ENCODE measurements around the gene TPRN. TPM values are rescaled to one million over a fixed set of nuclear protein-coding genes. Genes with fewer than 3 reads are reported as not detected.

TPRN gene
- total RNA-seq, 2 experiments from 2014 or later, result 7.3 to 7.6 TPM

GRCh38 chr9:137168904-137169856, 31.4 kb downstream of the TPRN start:
- no peak for DNase-seq
- Mint-ChIP-seq H3K4me1 (no peaks in the 10 kb centered on the region), H3K36me3 (no peaks in the 10 kb centered on the region)

GRCh38 chr9:137168573-137168903, 32.0 kb downstream of the TPRN start:
- Mint-ChIP-seq H3K27me3 (peaks cover 52% of the 10 kb centered on the region), H3K4me3 (no peak overlapping the region), H3K27ac (no peak overlapping the region), H3K9me3 (no peaks in the 10 kb centered on the region), H3K36me3 (no peaks in the 10 kb centered on the region), H3K4me1 (no peaks in the 10 kb centered on the region)
- no peak for DNase-seq

More at GRCh38 chr9:137168904-137169856, 31.4 kb downstream of the TPRN start:
- Mint-ChIP-seq H3K9me3 (no peaks in the 10 kb centered on the region), H3K27me3 (peaks cover 49% of the 10 kb centered on the region), H3K27ac (no peak overlapping the region), H3K4me3 (no peak overlapping the region)

- H3K27ac Mint-ChIP-seq, result no peak overlapping the region
- H3K36me3 Mint-ChIP-seq, result no peaks in the 10 kb centered on the region
- H3K27me3 Mint-ChIP-seq, result peaks cover 58% of the 10 kb centered on the region
- no peak overlapping the region for H3K4me3 Mint-ChIP-seq
- no peaks in the 10 kb centered on the region for H3K4me1 Mint-ChIP-seq
- no peak for DNase-seq
- no peaks in the 10 kb centered on the region for H3K9me3 Mint-ChIP-seq
Measured at GRCh38 chr9:137167747-137168572, 32.6 kb downstream of the TPRN start.

GRCh38 chr9:137167277-137167746, 33.2 kb downstream of the TPRN start:
- Mint-ChIP-seq H3K27me3 (peaks cover 62% of the 10 kb centered on the region), H3K36me3 (no peaks in the 10 kb centered on the region), H3K27ac (no peak overlapping the region), H3K9me3 (no peaks in the 10 kb centered on the region), H3K4me1 (no peaks in the 10 kb centered on the region), H3K4me3 (no peak overlapping the region)
- DNase-seq, result no peak

- no peaks in the 10 kb centered on the region for H3K9me3 Mint-ChIP-seq
- no peaks in the 10 kb centered on the region for H3K4me1 Mint-ChIP-seq
- H3K4me3 Mint-ChIP-seq, result no peak overlapping the region
- H3K36me3 Mint-ChIP-seq, result no peaks in the 10 kb centered on the region
- no peak for DNase-seq
- H3K27me3 Mint-ChIP-seq, result peaks cover 64% of the 10 kb centered on the region
- H3K27ac Mint-ChIP-seq, result no peak overlapping the region
Measured at GRCh38 chr9:137166380-137167229, 33.9 kb downstream of the TPRN start.

GRCh38 chr9:137165250-137165836, 35.2 kb downstream of the TPRN start:
- DNase-seq, result no peak
- Mint-ChIP-seq H3K36me3 (no peaks in the 10 kb centered on the region), H3K9me3 (no peaks in the 10 kb centered on the region), H3K4me3 (no peak overlapping the region), H3K4me1 (no peaks in the 10 kb centered on the region), H3K27ac (no peak overlapping the region), H3K27me3 (peaks cover 66% of the 10 kb centered on the region)

- no peak overlapping the region for H3K27ac Mint-ChIP-seq
- DNase-seq, result no peak
- H3K9me3 Mint-ChIP-seq, result no peaks in the 10 kb centered on the region
- peaks cover 68% of the 10 kb centered on the region for H3K27me3 Mint-ChIP-seq
- no peak overlapping the region for H3K4me3 Mint-ChIP-seq
- peaks cover 3% of the 10 kb centered on the region for H3K4me1 Mint-ChIP-seq
- no peaks in the 10 kb centered on the region for H3K36me3 Mint-ChIP-seq
Measured at GRCh38 chr9:137164370-137165249, 35.9 kb downstream of the TPRN start.

GRCh38 chr9:137163805-137164204, 36.7 kb downstream of the TPRN start:
- H3K4me1 Mint-ChIP-seq, result peaks cover 8% of the 10 kb centered on the region
- no peak for DNase-seq
- H3K27me3 Mint-ChIP-seq, result peaks cover 74% of the 10 kb centered on the region
- no peak overlapping the region for H3K4me3 Mint-ChIP-seq
- H3K36me3 Mint-ChIP-seq, result no peaks in the 10 kb centered on the region
- no peak overlapping the region for H3K27ac Mint-ChIP-seq
- H3K9me3 Mint-ChIP-seq, result no peaks in the 10 kb centered on the region

- Mint-ChIP-seq H3K4me3 (no peak overlapping the region), H3K27me3 (peaks cover 74% of the 10 kb centered on the region), H3K4me1 (peaks cover 9% of the 10 kb centered on the region), H3K27ac (no peak overlapping the region), H3K9me3 (no peaks in the 10 kb centered on the region), H3K36me3 (no peaks in the 10 kb centered on the region)
- no peak for DNase-seq
Measured at GRCh38 chr9:137163365-137163715, 37.2 kb downstream of the TPRN start.

- Mint-ChIP-seq H3K27ac (no peak overlapping the region), H3K4me1 (peaks cover 13% of the 10 kb centered on the region), H3K27me3 (peaks cover 79% of the 10 kb centered on the region), H3K4me3 (no peak overlapping the region), H3K9me3 (no peaks in the 10 kb centered on the region), H3K36me3 (no peaks in the 10 kb centered on the region)
- no peak for DNase-seq
Measured at GRCh38 chr9:137162505-137163364, 37.8 kb downstream of the TPRN start.

GRCh38 chr9:137161558-137162486, 38.7 kb downstream of the TPRN start:
- H3K27ac Mint-ChIP-seq, result no peak overlapping the region
- H3K36me3 Mint-ChIP-seq, result no peaks in the 10 kb centered on the region
- H3K4me3 Mint-ChIP-seq, result no peak overlapping the region
- H3K4me1 Mint-ChIP-seq, result peaks cover 13% of the 10 kb centered on the region
- H3K27me3 Mint-ChIP-seq, result peaks cover 82% of the 10 kb centered on the region
- no peaks in the 10 kb centered on the region for H3K9me3 Mint-ChIP-seq
- DNase-seq, result no peak

Data from activated naive CD8-positive, alpha-beta T cell treated with anti-CD3 and anti-CD28 coated beads for 36 hours (primary cell).